NCI-H226 (cell line): ENCODE results near the gene LTA4H.
"Not testable (repeated sequence)": the region's sequence is repeated elsewhere in the genome, so short reads cannot be mapped to it uniquely, and the experiment has no call there.

Experiments
- DNase-seq: peaks from one replicate; pipeline ENCODE4 v3.0.0-alpha.2; 2015

LTA4H gene

DNA sequence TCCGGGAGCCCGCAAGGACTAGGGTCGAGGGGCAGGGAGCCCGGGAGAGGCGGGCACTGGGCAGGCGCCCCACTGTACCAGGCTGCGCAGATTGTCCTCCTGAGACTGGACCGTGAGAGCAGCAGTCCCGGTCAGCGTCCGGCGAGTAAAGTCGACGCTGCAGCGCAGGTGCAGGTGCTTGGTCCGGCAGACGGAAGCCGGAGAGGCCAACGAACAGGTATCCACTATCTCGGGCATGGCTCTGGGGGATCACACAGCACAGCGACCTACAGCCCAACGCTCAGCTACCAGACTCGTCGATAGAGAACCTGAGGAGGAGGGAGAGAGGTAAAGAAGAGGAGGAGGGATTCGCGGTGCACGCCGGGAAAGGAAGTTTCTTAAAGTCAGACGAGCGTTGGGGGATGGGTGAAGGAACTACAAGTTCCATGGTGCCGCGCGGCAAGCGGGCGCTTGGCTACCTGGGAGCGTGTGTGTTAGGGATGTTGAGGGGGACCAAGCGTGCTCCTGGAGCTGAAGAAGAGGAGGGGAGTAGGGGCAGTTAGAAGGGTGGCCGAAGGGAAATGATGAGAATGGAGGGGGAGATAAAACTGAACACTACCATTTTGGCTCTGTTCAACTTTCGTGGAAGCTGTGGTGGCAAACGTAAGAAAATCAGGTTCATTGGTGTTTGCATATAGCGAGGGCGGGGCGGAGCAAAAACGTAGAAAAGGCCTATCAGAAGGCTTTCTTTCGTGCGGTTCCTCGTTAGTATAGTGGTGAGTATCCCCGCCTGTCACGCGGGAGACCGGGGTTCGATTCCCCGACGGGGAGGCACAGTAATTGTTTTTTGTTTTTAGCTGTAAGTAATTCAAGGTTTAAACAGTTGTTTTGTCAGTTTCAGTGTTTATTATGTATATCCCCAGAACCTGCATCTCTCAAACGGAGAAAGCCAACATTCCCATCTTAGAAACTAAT, at the start of gene LTA4H:
Gene LTA4H (minus strand): TSS at position 305 of the 954 bp plus-strand sequence. CDS start 68 bp downstream, at position 237.
- peak; percentile 92 for DNase-seq

DNA sequence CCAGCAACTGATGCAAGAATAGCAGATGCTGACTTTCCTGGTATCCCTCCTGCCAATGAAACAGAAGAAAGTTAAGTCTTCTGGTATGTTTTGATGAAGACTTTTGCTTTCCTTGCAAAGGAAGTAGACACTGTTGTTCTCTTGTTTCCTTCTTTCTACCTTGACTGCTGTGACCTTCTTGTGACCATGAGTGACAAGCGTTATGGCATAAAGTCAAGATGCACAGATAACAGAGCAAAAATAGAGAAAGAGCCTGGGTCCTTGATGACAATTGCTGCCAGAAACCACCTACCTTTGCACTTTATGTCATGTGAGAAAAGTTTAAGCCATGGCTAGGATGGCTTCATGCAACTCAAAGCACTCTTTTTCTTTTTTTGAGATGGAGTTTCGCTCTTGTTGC, 49.2 kb upstream of the LTA4H start:
- DNase-seq = no peak

DNA sequence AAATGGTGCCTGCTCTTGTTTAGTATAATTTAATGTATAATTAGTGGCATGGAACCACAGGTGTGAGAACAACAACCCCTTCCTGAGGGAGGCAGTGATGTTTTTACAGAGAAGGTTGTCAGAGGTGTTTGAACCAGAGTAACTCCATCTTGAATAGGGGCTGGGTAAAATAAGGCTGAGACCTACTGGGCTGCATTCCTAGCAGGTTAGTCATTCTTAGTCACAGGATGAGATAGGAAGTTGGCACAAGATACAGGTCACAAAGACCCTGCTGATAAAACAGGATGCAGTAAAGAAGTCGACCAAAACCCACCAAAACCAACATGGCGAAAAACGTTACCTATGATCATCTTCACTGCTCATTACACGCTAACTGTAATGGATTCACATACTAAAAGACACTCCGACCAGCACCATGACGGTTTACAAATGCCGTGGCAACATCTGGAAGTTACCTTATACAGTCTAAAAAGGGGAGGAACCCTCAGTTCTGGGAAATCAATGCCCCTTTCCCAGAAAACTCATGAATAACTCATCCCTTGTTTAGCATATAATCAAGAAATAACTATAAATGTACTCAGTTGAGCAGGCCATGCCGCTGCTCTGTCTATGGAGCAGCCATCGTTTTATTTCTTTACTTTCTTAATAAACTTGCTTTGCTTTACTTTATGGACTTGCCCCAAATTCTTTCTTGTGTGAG, 47.8 kb upstream of the LTA4H start:
- DNase-seq = no peak

DNA sequence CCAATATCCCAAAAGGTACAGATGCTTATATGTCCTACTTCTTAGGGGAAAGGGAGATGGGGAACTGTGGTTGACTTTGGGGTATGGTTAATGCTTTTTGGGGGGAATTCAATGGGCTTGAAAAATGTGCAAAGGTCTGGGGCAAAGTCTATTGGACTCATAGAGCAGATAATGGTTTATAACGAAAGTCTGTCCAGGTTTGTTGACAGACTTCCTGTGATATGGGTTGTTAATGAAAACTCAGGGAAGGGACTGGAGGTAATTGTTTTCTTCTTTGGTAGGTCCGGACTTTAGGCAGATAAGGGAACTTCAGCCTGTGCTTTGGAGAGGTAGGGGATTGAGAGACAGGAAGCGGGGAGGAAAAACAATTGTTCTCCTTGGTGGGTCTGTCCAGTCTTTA, 46.2 kb upstream of the LTA4H start:
- no peak for DNase-seq

DNA sequence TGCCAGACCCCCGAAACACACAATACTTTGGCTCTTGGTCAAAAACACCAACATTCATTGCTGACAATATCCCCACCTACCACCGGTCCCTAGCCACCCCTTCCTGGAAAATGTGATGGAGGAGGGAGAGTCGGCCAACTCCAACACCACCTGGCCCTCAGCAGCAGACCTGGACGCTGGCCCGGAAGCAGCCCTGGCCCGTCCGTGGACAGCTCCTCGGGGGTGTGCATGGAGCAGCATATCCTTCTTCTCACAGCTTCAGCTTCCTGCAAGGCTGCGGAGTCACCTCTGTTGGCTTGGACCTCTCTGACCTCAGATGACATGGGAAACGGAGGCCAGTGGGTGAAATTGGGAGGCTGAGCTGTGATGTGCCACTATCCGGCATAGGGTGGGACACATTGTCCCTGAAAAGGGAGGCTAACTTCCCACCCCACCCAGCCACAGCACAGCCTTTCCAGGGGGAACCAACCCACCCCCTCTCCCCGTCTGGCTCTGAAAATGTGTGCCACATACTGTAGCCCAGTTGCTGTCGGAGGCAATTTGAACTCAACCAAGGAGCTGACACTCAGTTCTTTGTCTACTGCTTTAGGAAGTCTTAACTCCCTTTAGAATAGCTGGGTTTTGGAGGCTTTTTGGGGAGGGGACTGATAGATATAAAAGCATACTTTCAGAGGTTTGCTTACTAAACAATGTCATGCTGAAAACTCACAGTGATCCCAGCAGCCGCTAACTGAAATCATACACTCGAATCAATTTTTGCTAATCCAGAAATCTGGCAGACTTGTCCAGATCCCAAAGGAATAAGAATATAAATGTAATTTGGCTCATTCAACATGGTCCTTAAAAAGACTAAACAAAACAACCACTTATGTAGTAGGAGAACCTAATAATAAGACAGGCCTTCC, 43.1 kb upstream of the LTA4H start:
- no peak for DNase-seq

DNA sequence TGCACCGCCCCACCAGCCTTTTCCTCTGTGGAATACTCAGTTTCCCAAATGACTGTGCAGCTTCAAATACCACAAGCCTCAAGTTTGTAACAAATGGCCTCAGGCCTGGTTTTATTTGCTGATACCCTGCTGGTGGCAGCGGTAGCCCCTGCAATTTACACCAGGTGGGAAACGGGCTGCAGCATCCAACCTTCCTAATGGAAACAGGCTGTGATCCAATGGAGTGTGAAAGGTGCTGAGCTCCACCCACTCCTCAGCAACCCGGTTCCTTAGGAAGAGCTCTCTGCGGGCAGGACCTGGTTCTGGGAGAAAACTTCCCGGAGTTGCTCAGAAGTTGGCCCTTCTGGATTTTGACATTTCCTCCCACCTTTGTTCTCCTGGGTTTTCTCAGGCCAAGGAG, 41.7 kb upstream of the LTA4H start:
- DNase-seq = no peak

DNA sequence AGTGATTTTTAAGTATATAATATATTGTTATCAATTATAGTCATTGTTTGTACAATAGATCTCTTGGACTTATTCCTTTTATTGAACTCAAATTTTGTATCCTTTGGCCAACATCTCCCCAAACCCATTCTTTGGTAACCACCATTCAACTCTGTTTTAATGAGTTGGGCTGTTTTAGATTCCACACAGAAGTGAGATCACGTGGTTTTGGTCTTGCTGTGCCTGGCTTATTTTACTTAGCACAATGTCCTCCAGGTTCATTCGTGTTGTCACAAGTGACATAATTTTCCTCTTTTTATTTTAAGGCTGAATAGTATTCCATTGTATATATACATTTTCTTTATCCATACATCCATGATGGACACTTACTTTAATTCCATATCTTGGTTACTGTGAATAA, 40.2 kb upstream of the LTA4H start:
- no peak for DNase-seq

DNA sequence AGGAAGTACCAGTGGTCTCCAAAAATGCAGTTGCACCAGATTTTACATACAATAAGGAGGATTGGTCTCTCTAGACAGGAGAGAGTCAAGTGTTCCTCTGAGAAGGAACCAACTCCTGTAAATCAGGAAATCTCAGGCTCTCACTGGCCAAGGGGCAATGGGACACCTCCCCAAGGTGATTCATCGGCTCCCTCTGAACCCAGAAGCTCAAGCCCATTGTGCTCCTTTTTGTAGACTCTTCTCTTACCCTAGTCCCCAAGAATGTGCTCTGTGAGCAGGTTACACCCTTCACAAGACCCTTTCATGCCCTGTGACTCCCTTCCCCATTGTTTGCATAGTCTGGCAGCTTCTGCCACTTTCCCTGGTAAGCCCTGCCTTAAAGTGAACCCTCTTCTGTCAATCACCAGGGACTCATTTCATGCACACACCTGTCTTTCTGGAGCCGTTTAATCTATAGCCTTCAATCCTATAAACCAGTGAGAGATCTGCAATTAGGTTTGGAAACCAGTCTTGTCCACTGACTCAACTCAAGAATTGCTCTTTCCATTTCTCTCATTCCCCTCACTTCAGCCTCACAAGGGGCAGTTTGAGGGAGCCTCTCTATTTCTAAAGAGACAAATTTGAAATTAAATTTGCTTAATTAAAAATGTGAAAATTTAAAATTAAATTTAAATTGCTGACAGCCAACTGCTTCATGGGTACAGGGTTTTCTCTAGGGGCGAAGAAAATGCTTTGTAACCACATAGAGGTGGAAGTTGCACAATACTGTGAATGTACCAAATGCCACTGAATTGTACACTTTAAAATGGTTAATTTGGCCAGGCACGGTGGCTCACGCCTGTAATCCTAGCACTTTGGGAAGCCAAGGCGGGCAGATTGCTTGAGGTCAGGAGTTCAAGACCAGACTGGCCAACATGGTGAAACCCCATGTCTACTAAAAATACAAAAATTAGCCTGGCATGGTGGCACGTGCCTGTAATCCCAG, 38.3 kb upstream of the LTA4H start:
- no peak for DNase-seq

DNA sequence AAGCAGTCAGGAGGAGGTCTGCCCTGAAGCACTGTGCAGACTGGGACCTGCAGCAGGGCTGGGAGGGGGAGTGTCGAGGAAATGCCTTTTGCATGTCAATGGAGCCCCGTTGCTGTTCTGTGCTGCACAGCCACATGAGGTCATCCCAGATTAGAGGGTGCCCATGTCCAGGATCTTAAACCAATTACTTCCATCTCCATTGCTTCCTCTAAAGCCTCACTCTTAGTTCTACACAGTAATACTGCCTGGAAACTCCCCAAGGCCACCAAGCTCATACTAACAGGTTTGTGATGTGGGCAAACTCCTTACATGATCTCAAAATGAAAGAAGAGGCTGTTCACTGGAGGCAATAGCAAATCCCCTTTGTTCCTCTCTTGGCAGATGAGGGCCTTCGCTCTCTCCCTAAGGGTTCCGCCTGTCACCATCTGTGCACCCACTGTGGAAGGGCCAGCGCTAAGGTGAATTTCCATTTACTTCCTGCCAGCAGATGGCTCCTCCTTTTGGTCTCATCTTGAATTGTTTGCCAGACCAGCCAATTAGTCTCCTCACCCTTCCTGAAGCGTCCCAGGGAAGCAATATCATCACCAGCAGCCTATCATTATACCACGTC, 35.4 kb upstream of the LTA4H start:
- DNase-seq = peak; percentile 42

DNA sequence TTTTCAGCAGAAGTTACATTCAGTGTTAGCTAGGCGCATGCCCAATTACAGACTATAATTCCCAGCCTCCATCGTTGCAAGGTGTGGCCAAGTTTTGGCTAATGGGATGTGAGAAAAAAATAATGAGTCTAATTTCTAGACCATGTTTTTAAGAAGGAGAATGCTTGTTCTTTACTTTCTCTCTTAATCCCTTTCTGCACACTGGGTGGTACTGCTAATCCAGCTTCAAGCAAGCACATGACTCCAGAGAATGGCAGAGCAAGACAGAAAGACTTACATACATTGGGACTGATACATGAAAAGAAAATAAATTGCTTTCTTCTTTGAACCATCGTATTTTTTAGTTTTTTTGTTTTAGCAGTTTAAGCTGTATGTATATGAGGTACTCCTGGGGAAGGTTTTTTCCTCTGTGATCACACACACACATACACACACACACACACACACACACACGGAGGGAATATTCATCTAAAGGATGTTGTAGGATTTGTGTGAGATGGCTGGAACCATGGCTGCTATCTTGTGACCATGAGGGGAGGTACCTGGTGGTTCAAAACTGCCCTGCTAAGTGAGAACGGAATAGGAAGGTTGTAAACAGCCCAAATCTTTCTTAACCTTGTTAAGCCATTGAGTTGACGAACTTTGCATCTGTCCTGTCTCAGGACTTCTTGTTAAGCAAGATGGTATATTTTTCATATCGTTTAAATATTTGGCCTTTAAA, 34.3 kb upstream of the LTA4H start:
- DNase-seq = no peak

DNA sequence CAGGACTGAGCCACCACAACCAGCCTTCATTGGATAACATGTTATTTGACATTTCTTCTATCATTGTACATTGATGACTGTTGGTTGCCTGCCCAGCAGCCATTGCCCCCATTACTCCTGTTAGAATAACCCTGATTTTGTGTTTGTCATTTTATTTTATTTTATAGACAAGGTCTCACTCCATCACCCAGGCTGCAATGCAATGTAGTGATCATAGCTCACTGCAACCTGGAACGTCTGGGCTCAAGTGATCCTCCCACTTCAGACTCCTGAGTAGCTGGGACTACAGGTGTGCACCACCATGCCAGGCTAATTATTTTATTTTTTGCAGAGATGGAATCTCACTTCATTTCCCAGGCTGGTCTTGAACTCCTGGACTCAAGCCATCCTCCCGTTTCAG, 33.2 kb upstream of the LTA4H start:
- DNase-seq = no peak

DNA sequence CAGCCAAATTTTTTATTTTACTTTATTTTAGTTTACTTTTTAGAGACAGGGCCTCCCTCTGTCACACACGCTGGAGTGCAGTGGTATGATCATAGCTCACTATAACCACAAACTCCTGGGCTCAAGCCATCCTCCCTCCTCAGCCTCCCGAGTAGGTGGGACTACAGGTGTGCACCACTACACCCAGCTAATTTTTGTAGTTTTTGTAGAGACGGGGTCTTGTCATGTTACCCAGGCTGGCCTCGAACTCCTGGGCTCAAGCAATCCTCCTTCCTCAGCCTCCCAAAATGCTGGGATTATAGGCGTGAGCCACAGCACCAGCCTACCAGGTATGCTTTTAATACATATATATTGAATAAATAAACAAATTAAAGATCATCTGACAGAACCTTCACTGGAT, 32.7 kb upstream of the LTA4H start:
- DNase-seq = no peak

DNA sequence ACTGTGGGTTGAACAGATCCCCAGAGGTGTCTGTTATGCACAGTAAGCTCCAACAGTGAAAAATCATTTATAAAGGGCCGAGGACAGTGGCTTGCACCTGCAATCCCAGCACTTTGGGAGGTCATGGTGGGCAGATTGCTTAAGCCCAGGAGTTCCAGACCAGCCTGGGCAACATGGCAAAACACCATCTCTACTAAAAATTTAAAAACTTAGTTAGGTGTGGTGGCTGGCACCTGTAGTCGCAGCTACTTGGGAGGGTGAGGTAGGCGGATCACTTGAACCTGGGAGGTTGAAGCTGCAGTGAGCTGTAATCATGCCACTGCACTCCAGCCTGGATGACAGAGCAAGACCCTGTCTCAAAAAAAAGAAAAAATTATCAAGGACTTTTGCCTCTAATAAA, 30.4 kb upstream of the LTA4H start:
- not testable (repeated sequence) for DNase-seq

DNA sequence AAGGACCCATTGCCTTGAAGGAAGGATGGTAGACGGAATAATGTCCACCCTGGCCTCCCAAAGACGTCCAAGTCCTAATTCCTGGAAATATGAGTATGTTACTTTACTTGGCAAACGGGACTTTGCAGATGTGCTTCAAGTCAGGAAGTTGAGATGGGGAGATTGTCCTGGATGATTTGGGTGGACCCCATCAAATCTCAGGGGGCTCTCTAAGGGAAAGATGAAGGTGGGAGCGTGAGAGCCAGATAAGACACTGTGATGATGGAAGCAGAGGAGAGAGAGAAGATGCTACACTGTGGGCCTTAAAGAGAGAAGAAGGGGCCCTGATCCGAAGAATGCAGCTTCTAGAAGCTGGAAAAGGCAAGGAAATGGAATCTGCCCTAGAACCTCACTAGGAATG, 29.6 kb upstream of the LTA4H start:
- DNase-seq = no peak

DNA sequence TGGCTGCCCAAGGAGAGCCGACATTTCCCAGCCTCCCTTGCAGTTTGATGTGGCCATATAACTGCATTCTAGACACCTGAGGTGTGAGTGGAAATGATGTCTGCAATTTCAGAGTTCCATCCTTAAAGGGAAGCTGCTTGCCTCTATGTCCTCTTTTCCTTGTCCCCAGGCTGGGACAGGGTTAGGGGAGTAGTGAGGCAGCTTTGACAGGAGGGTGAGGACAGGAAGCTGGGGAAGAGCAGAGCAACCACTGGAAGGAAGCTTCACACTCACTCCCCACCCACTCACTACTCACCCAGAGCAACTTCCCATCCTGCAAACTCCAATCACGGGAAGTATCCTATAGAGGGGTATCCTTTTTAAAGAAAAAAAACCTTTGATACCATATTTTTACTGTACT, 28.9 kb upstream of the LTA4H start:
- no peak for DNase-seq

DNA sequence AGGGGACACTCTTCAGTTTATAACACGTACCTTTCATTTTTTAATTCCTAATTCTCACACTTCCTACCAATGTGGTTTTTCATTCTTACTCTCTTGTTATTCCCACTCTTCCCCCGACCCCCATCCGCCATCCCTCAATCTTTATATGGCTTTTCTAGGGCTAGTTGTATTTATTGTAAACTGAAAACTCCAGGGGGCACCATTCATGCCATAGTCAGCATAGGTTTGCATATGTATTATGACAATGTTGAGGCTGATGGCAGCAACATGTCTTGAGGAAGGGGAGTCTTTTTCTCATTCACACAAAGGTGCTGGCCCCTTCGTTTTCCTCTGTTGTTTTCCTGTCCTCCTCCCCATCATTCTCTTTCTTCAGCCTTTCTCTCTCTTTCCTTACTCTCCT, 27.7 kb upstream of the LTA4H start:
- no peak for DNase-seq

DNA sequence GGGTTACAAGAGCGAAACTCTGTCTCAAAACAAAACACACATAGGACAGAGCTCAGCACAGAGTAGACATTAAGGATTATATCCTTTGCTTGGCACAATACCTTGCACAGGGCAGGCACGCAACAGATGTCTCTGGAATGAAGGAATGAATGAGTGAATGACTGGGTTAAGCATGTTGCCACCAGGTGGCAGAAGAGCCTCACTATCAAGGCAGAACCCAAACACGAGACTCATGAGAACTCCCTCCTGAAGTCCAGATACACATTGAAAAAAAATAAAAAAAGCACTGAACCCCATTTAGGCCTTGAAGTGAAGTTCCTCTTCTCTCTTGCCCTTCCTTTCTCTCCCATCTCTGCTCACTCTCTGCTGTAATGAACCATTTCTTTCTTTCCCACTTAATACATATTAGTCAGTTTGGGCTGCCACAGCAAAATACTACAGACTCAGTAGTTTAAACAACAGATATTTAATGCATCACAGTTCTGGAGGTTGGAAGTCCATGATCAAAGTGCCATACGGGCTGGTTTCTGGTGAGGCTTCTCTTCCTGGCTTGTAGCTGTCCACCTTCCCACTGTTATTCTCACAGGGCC, 26.6 kb upstream of the LTA4H start:
- peak; percentile 28 for DNase-seq

DNA sequence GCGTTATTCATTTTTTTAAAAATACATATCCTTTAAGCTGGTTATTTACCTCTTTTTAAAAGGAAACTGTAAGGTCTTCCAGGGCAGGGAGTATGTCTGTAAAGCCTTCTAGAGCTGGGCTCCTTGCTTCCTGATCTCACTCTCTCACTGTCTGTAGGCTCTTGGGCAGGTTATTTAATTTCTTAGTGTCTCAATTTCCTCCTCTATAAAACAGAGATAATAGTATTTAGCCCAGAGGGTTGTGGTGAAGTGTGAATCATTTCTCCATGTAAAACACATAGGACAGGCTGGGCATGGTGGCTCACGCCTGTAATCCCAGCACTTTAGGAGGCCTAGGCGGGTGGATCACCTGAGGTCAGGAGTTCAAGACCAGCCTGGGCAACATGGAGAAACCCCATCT, 25.9 kb upstream of the LTA4H start:
- DNase-seq = no peak

DNA sequence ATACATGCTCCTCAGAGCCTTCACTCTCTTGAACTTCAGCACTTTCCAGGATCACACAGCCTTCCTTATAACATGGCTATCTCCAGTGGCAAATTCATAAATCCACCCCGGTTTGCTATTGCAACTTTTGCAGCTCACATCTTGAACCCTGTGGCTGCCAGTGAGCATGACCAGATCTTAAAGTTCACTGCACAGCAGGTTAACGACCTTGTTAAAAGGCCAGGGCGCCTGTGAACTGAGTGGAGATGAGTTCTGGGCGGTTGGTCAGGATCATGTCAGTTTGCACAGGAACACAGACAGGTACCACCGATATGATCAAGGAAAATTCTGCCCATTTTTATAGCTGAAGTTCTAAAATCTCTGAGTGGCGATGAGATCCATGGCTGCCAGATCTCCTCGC, 24.7 kb upstream of the LTA4H start:
- no peak for DNase-seq

DNA sequence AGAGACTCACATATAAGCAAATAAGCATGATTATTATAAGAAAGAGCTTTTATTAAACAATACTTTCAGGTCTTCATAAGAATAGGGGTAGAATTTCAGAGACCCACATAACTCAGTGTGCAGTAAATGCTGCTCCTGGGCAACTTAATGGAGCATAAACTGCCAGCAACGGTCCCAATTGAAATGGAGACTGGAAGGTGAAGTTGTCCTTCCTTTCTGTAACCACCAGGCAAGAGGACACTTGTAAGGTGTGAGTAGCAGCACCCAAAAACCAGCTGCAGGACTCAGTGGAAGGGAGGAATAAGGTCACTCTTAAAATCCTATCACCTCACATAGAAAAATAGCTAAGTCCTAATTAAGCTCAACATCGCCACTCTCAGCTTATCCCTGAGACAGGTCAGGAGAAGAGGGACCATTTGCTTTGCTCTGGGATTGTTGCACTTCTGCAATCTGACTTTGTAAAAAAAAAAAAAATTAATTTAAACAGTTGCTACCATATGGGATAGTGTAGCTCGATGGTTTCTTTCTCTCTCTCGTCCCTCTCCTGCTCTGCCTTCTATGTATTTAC, 22.7 kb upstream of the LTA4H start:
- no peak for DNase-seq
